Measurements from ENCODE around the gene OR52N1. TPM values are rescaled to one million over a fixed set of nuclear protein-coding genes. Genes with fewer than 3 reads are reported as not detected.

OR52N1 gene
- total RNA-seq, 4 donors from 2014 or later: 0.07 TPM; not detected in 3

DNA sequence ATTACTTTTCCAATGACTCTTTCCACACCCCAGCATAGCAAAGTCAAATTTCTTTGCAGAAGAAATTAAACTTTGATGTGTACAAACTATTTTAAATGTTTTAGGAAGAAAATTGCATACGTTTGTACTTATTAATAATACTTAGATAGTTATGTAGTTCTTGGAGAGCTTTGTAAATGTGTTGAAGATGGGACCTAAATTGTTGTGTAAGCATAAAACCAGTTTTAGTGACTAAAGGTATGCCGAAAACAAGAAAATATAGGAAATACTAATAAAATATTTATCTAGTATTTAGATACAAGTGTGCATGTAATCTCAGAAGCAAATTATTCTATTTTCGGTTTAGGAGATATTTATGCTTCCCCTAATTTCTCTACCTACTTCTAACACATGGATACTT lies 41.2 kb downstream of the OR52N1 start:
- TF ChIP-seq, protein P1, sequence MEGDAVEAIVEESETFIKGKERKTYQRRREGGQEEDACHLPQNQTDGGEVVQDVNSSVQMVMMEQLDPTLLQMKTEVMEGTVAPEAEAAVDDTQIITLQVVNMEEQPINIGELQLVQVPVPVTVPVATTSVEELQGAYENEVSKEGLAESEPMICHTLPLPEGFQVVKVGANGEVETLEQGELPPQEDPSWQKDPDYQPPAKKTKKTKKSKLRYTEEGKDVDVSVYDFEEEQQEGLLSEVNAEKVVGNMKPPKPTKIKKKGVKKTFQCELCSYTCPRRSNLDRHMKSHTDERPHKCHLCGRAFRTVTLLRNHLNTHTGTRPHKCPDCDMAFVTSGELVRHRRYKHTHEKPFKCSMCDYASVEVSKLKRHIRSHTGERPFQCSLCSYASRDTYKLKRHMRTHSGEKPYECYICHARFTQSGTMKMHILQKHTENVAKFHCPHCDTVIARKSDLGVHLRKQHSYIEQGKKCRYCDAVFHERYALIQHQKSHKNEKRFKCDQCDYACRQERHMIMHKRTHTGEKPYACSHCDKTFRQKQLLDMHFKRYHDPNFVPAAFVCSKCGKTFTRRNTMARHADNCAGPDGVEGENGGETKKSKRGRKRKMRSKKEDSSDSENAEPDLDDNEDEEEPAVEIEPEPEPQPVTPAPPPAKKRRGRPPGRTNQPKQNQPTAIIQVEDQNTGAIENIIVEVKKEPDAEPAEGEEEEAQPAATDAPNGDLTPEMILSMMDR (IDR thresholded peaks at IDR 0.05): no peak
- no peak for TF ChIP-seq POLR2A (IDR thresholded peaks at IDR 0.05)
- Histone ChIP-seq H3K4me3 (no peak overlapping the region), H3K27me3 (no peaks in the 10 kb centered on the region), H3K27ac (no peak overlapping the region), H3K9me3 (no peaks in the 10 kb centered on the region), H3K4me1 (no peaks in the 10 kb centered on the region), H3K36me3 (no peaks in the 10 kb centered on the region)
- DNase-seq: no peak
- intact Hi-C loops (cut with DNase I; ENCODE audit: low total_unique reads): no loop called here

DNA sequence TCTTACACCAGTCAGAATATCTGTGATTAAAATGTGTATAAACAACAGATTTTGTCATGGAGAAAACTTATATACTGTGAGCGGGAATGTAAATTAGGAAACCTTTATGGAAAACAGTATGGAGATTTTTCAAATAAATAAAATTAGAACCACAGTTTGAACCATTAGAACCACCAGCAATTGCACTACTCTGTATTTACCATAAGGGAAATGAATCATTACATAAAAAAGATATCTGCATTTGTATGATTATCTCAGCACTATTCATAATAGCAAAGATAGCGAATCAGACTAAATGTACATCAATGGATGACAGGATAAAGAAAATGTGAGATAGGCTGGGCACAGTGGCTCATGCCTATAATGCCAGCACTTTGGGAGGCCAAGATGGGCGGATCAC lies 44.5 kb downstream of the OR52N1 start:
- intact Hi-C loops (cut with DNase I; ENCODE audit: low total_unique reads): no loop called here
- H3K4me3 ChIP-seq: no peak overlapping the region
- DNase-seq: no peak

DNA sequence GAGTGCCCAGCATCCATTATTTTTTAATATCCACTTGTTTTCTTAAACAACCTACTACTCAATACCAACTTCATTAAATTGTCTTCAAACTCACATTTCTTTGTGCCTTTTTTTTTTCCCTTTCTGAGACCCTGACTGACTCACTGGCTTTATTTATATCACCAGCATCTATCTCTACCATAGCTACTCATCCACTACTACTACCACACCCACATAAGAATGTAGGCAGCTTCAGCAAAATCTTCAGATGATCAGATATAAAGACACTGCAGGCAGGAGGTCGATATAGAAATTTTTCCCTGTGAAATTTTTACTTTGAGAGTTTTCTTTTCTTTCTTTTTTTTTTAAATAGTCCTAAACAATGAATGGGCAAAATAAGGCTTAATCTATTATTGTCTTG lies 52.6 kb downstream of the OR52N1 start:
- intact Hi-C loops (cut with DNase I; ENCODE audit: low total_unique reads): no loop called here

More for the DNA sequence above, 44.5 kb downstream of the OR52N1 start:
- Histone ChIP-seq H3K27me3 (no peaks in the 10 kb centered on the region), H3K36me3 (no peaks in the 10 kb centered on the region), H3K27ac (no peak overlapping the region), H3K4me1 (no peaks in the 10 kb centered on the region), H3K9me3 (peaks cover 0 to 2% of the 10 kb centered on the region in 2 donors)
- no peak for TF ChIP-seq POLR2A (IDR thresholded peaks at IDR 0.05)
- TF ChIP-seq, protein P1 (IDR thresholded peaks at IDR 0.05): no peak

DNA sequence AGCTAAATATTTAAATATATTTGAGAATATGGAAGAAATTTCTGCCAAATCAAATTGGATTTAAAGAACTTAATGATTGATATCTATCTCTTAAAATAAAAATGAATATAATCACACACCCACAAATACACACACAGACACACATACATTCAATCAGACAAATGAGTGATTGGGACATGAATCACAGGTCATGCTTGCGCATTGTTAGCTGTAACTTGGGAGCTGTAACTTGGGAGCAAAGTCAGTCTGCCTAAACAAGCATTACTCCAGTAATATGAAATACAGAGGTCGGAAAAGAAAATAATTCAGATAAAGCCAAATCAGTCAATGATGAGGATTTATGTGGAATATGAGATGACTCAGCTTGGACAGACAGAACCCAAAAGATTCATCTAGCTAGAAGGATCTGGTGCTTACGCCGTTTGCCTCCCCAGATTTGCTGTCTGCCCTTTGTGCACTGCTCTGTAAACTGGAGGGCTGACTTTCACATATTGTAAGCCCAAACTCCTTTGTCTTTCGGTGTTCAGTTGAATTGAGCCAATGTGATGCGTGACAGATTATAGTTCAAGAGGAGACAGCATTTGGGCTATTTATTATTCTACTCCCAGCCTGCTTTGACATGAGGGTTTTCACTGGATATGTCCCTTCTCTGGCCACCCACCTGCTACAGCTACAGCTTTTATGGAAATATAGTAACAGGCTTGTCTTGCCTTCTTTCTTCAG lies 53.2 kb downstream of the OR52N1 start:
- Histone ChIP-seq H3K27ac (no peak overlapping the region), H3K36me3 (no peaks in the 10 kb centered on the region), H3K4me3 (no peak overlapping the region), H3K9me3 (peaks cover 0 to 5% of the 10 kb centered on the region in 2 donors), H3K27me3 (no peaks in the 10 kb centered on the region), H3K4me1 (no peaks in the 10 kb centered on the region)
- intact Hi-C loops (cut with DNase I; ENCODE audit: low total_unique reads): no loop called here
- no peak for DNase-seq
- TF ChIP-seq, protein P1 (IDR thresholded peaks at IDR 0.05): no peak

More for the DNA sequence above, 52.6 kb downstream of the OR52N1 start:
- no peak for TF ChIP-seq POLR2A (IDR thresholded peaks at IDR 0.05)
- TF ChIP-seq, protein P1 (IDR thresholded peaks at IDR 0.05): no peak
- Histone ChIP-seq H3K36me3 (no peaks in the 10 kb centered on the region), H3K27ac (no peak overlapping the region), H3K9me3 (peaks cover 0 to 5% of the 10 kb centered on the region in 2 donors), H3K4me1 (no peaks in the 10 kb centered on the region), H3K27me3 (no peaks in the 10 kb centered on the region), H3K4me3 (no peak overlapping the region)
- no peak for DNase-seq

DNA sequence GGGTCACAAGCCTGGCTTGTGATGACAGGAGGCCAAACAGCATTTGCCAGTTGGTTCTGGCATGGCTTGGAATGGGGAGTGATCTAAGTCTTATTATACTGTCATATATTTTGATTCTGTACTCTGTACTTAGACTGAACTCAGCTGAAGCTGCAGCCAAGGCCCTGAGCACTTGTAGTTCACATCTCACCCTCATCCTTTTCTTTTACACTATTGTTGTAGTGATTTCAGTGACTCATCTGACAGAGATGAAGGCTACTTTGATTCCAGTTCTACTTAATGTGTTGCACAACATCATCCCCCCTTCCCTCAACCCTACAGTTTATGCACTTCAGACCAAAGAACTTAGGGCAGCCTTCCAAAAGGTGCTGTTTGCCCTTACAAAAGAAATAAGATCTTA lies 54.0 kb downstream of the OR52N1 start:
- Histone ChIP-seq H3K4me1 (no peaks in the 10 kb centered on the region), H3K27ac (no peak overlapping the region), H3K27me3 (no peaks in the 10 kb centered on the region), H3K9me3 (peaks cover 0 to 5% of the 10 kb centered on the region in 2 donors), H3K36me3 (no peaks in the 10 kb centered on the region), H3K4me3 (no peak overlapping the region)
- TF ChIP-seq POLR2A (IDR thresholded peaks at IDR 0.05): no peak
- TF ChIP-seq, protein P1 (IDR thresholded peaks at IDR 0.05): no peak
- intact Hi-C loops (cut with DNase I; ENCODE audit: low total_unique reads): no loop called here
- DNase-seq: no peak

Other genes starting within 250 kb of the OR52N1 start
- gene OR52H1, start 242.7 kb downstream of the OR52N1 start, total RNA-seq: 10 to 100 TPM in 1 of 4 donors, 1 to 10 TPM in 2, not detected in 1; 2.1 to 13.8 (median 2.1) TPM
- not detected for gene OR52B6, start 210.4 kb downstream of the OR52N1 start, total RNA-seq
- 10 to 100 TPM in 1 of 4 donors, 1 to 10 TPM in 3; 4.3 to 11.5 (median 7.2) TPM for gene TRIM6, start 194.6 kb downstream of the OR52N1 start, total RNA-seq
- gene TRIM34, start 166.3 kb downstream of the OR52N1 start, total RNA-seq: 10 to 100 TPM in 1 of 4 donors, 1 to 10 TPM in 3; 1.5 to 12.2 (median 6.0) TPM
- 10 to 100 TPM in 3 of 4 donors, 1 to 10 TPM in 1; 4.4 to 50.4 (median 37.4) TPM for gene TRIM5, start 106.2 kb downstream of the OR52N1 start, total RNA-seq
- 10 to 100 TPM; 10.9 to 64.8 (median 25.4) TPM for gene TRIM22, start 101.5 kb downstream of the OR52N1 start, total RNA-seq
- gene OR56B1, start 54.8 kb downstream of the OR52N1 start, total RNA-seq: under 1 TPM in 1 of 4 donors, not detected in 3; 0.79 TPM
- gene OR52N4, start 37.0 kb downstream of the OR52N1 start, total RNA-seq: 1 to 10 TPM in 1 of 4 donors, not detected in 3; 1.9 TPM
- under 1 TPM in 1 of 4 donors, not detected in 3; 0.14 TPM for gene OR52N5, start 7.9 kb downstream of the OR52N1 start, total RNA-seq
- gene OR52N2, start 17.7 kb upstream of the OR52N1 start, total RNA-seq: not detected
- gene OR52E6, start 50.6 kb upstream of the OR52N1 start, total RNA-seq: not detected
- gene OR52E8, start 66.4 kb upstream of the OR52N1 start, total RNA-seq: not detected
- gene OR52E4, start 89.4 kb upstream of the OR52N1 start, total RNA-seq: not detected
- gene OR52E5, start 101.9 kb upstream of the OR52N1 start, total RNA-seq: not detected
- not detected for gene OR56A3, start 151.0 kb upstream of the OR52N1 start, total RNA-seq
- not detected for gene OR56A5, start 177.2 kb upstream of the OR52N1 start, total RNA-seq
- gene OR52L1, start 195.7 kb upstream of the OR52N1 start, total RNA-seq: not detected
- gene OR56A4, start 215.7 kb upstream of the OR52N1 start, total RNA-seq: not detected
- under 1 TPM in 2 of 4 donors, not detected in 2; 0.07 to 0.12 TPM for gene OR56A1, start 239.5 kb upstream of the OR52N1 start, total RNA-seq